ACC112 (cell line): Measurements from ENCODE around the gene BSPRY.

Experiments
- H2AFZ ChIP-seq: fragments of 200-600 bp; sonication (generic); one replicate; pipeline ENCODE4 v1.6.0; 2017; ENCODE audit warnings: antibody characterized with exemption, low read length; ENCODE audit not compliant: unreplicated experiment
- H3K27ac ChIP-seq: fragments of 200-600 bp; sonication (generic); 2 replicates; pipeline ENCODE4 v1.5.1; 2014; ENCODE audit warnings: low read depth, mild to moderate bottlenecking, antibody characterized with exemption, low read length, moderate library complexity
- H3K27me3 ChIP-seq: fragments of 200-600 bp; sonication (generic); 2 replicates; pipeline ENCODE4 v1.6.1; 2014; ENCODE audit warnings: mild to moderate bottlenecking, antibody characterized with exemption, low read length, moderate library complexity, mixed read lengths; ENCODE audit not compliant: insufficient read depth
- H3K36me3 ChIP-seq: fragments of 200-600 bp; sonication (generic); 2 replicates; pipeline ENCODE4 v1.6.1; 2016; ENCODE audit warnings: mild to moderate bottlenecking, antibody characterized with exemption, low read length, moderate library complexity, mixed read lengths; ENCODE audit not compliant: insufficient read depth
- H3K4me1 ChIP-seq: fragments of 200-600 bp; sonication (generic); one replicate; pipeline ENCODE4 v1.6.1; 2016; ENCODE audit warnings: low read length, mixed read lengths; ENCODE audit not compliant: insufficient read depth, unreplicated experiment, control insufficient read depth
- H3K4me3 ChIP-seq: fragments of 200-600 bp; sonication (generic); 2 replicates; pipeline ENCODE4 v1.5.1; 2014; ENCODE audit warnings: mild to moderate bottlenecking, low read depth, low read length
- H3K79me2 ChIP-seq: fragments of 200-600 bp; sonication (generic); one replicate; pipeline ENCODE4 v1.6.0; 2016; ENCODE audit warnings: low read length; ENCODE audit not compliant: control insufficient read depth, unreplicated experiment, insufficient read depth

Gene BSPRY

GRCh38 chr9:113341712-113342410 is 7.5 kb upstream of the BSPRY start:
- Histone ChIP-seq H3K36me3 (no peaks in the 10 kb centered on the region), H3K4me3 (no peak overlapping the region), H3K27me3 (no peaks in the 10 kb centered on the region), H2AFZ (no peak overlapping the region), H3K4me1 (peaks cover 4% of the 10 kb centered on the region), H3K27ac (no peak overlapping the region), H3K79me2 (no peaks in the 10 kb centered on the region)

GRCh38 chr9:113343732-113344231 is 5.6 kb upstream of the BSPRY start:
- Histone ChIP-seq H3K27me3 (peaks cover 4% of the 10 kb centered on the region), H3K4me3 (no peak overlapping the region), H3K27ac (no peak overlapping the region), H2AFZ (no peak overlapping the region), H3K4me1 (peaks cover 4% of the 10 kb centered on the region), H3K79me2 (no peaks in the 10 kb centered on the region), H3K36me3 (no peaks in the 10 kb centered on the region)

- Histone ChIP-seq H3K27ac (no peak overlapping the region), H2AFZ (no peak overlapping the region), H3K36me3 (no peaks in the 10 kb centered on the region), H3K79me2 (no peaks in the 10 kb centered on the region), H3K4me3 (no peak overlapping the region), H3K27me3 (peaks cover 17% of the 10 kb centered on the region), H3K4me1 (no peaks in the 10 kb centered on the region)
These were observed 4.2 kb upstream of the BSPRY start for GRCh38 chr9:113345190-113345589.

DNA sequence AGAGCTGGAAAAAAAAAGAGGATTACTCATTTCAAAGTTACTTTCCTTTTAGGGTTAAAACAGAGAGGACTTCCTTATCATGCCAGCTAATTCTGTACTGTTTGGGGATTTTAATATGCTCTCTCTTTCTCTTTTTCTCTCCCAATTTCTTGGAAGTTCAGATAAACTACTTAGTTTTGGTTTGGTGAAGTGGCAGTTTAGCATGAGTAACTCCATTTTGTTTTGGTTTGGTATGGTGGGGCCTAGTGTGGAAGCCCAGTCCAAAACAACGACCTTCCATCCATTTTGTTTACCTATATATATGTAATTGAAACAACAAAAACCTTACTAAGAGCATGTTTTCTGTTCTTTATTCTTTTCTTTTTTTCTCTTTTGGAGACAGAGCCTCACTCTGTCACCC is 3.7 kb upstream of the BSPRY start:
- Histone ChIP-seq H2AFZ (no peak overlapping the region), H3K27me3 (peaks cover 22% of the 10 kb centered on the region)

DNA sequence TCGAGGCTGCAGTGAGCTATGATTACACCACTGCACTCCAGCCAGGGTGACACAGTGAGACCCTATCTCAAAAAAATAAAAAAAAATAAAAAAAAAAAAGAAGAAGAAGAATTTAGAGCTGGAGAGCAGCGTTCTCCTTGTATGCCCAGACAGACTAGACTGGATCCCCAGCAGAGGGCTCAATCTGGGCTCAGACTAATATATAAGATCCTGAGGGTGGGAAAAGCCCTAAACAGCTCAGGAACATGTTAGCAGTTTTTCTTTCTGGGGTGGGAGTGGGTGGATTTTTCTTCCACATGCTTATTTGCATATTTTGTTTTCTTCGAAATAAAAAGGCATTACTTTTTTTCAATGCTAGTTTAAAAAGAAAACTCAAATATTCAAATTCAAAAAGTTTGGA is 904 bp upstream of the BSPRY start:
- peaks cover 45% of the 10 kb centered on the region for H3K27me3 ChIP-seq
- no peaks in the 10 kb centered on the region for H3K79me2 ChIP-seq
- no peaks in the 10 kb centered on the region for H3K36me3 ChIP-seq
- H3K27ac ChIP-seq: no peak overlapping the region
- no peaks in the 10 kb centered on the region for H3K4me1 ChIP-seq
- H2AFZ ChIP-seq: no peak overlapping the region
- H3K4me3 ChIP-seq: no peak overlapping the region

More for the DNA sequence above, 3.7 kb upstream of the BSPRY start:
- H3K4me3 ChIP-seq: no peak overlapping the region
- H3K27ac ChIP-seq: no peak overlapping the region
- H3K36me3 ChIP-seq: no peaks in the 10 kb centered on the region
- no peaks in the 10 kb centered on the region for H3K79me2 ChIP-seq
- H3K4me1 ChIP-seq: no peaks in the 10 kb centered on the region

DNA sequence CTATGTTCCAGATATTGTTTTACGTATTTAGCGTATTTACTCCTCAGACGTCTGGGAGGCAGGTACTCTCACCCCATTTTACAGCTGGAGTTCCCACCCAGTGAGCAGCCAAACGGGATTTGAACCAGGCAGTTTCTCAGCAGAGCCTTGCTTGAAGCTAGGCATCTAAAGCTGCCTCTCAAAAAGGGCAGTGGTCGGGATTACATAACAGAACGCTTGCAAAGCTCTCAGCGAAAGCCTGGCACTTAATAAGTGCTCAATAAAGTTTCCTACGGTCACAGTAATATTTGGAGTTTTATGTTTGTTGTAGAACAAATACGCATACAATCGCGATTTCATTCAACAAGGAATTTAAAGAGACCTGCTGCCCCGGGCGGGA is 286 bp upstream of the BSPRY start:
- H3K4me1 ChIP-seq: no peaks in the 10 kb centered on the region
- no peak overlapping the region for H3K4me3 ChIP-seq
- H3K79me2 ChIP-seq: no peaks in the 10 kb centered on the region
- H3K27ac ChIP-seq: no peak overlapping the region
- H2AFZ ChIP-seq: no peak overlapping the region
- H3K36me3 ChIP-seq: no peaks in the 10 kb centered on the region
- peaks cover 48% of the 10 kb centered on the region for H3K27me3 ChIP-seq

GRCh38 chr9:113350107-113350661 is 843 bp downstream of the BSPRY start:
- Histone ChIP-seq H3K4me1 (no peaks in the 10 kb centered on the region), H3K27ac (no peak overlapping the region), H3K79me2 (no peaks in the 10 kb centered on the region), H3K4me3 (peak overlapping the region; percentile 60), H2AFZ (no peak overlapping the region), H3K36me3 (no peaks in the 10 kb centered on the region), H3K27me3 (peaks cover 59% of the 10 kb centered on the region)

GRCh38 chr9:113350937-113351336 is 1.6 kb downstream of the BSPRY start:
- Histone ChIP-seq H3K27me3 (peaks cover 62% of the 10 kb centered on the region), H3K79me2 (no peaks in the 10 kb centered on the region), H3K4me3 (no peak overlapping the region), H3K27ac (no peak overlapping the region), H3K36me3 (no peaks in the 10 kb centered on the region), H3K4me1 (no peaks in the 10 kb centered on the region), H2AFZ (no peak overlapping the region)

DNA sequence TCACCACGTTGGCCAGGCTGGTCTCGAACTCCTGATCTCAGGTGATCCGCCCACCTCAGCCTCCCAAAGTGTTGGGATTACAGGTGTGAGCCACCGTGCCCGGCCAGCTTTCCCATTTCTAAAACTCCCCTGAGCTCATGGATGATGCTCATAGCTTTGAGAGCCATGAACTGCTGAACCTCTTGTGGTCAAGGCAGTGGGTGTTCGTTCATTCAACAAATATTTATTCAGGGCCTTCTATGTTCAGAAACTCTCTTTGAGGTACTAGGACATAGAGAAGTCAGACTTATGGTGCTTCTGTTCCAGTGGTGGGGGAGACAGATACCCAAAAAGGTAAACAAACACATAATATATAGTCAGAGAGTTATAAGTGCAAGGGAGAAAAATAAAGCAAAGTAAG is 2.7 kb downstream of the BSPRY start:
- Histone ChIP-seq H3K4me3 (no peak overlapping the region), H3K79me2 (no peaks in the 10 kb centered on the region), H3K27me3 (peaks cover 70% of the 10 kb centered on the region), H2AFZ (no peak overlapping the region), H3K27ac (no peak overlapping the region), H3K4me1 (no peaks in the 10 kb centered on the region), H3K36me3 (no peaks in the 10 kb centered on the region)

DNA sequence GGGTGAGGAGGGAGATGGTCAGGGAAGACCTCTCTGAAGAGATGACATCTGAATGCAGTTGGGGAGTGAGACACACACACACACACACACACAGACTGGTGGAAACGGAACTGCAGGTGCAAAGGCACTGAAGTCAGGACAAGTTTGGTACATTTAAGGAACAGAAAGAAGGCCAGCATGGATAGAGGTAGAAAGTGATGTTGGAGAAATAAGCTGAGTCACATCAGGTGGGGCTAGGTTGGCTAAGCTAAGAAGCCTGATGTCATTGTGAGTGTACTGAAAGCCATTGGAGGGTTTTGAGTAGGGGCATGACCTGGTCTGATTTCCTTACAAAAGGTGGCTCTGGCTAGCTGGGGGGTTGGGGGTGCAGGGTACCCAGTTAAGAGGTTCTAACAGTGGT is 3.1 kb downstream of the BSPRY start:
- no peaks in the 10 kb centered on the region for H3K36me3 ChIP-seq
- no peaks in the 10 kb centered on the region for H3K79me2 ChIP-seq
- H3K27ac ChIP-seq: no peak overlapping the region
- no peak overlapping the region for H2AFZ ChIP-seq
- no peaks in the 10 kb centered on the region for H3K4me1 ChIP-seq
- peaks cover 74% of the 10 kb centered on the region for H3K27me3 ChIP-seq
- no peak overlapping the region for H3K4me3 ChIP-seq

- Histone ChIP-seq H3K4me3 (no peak overlapping the region), H2AFZ (no peak overlapping the region), H3K79me2 (no peaks in the 10 kb centered on the region), H3K27me3 (peaks cover 63% of the 10 kb centered on the region), H3K36me3 (no peaks in the 10 kb centered on the region), H3K27ac (no peak overlapping the region), H3K4me1 (no peaks in the 10 kb centered on the region)
These were observed 5.8 kb downstream of the BSPRY start for GRCh38 chr9:113355040-113355596.
